Measurements from ENCODE around the gene CNDP1.

Gene CNDP1

GRCh38 chr18:74534981-74535649 is 815 bp downstream of the CNDP1 start:
- DNase-seq (ENCODE audit: insufficient read length, low spot score) (no peak), FAIRE-seq (no peak)
- no peak for TF ChIP-seq CTCF (IDR thresholded peaks at IDR 0.05; ENCODE audit: insufficient read depth, missing control alignments)

- FAIRE-seq (no peak), DNase-seq (ENCODE audit: insufficient read length, low spot score) (no peak)
- no peak for TF ChIP-seq CTCF (IDR thresholded peaks at IDR 0.05; ENCODE audit: insufficient read depth, missing control alignments)
These were observed 5.0 kb downstream of the CNDP1 start for GRCh38 chr18:74539289-74539688.

- FAIRE-seq, result no peak
These were observed 6.5 kb downstream of the CNDP1 start for GRCh38 chr18:74540652-74541421.

GRCh38 chr18:74541703-74542555 is 7.6 kb downstream of the CNDP1 start:
- no peak for DNase-seq (ENCODE audit: insufficient read length, low spot score)
- no peak for TF ChIP-seq CTCF (IDR thresholded peaks at IDR 0.05; ENCODE audit: insufficient read depth, missing control alignments)
- FAIRE-seq, result no peak

More at GRCh38 chr18:74540652-74541421, 6.5 kb downstream of the CNDP1 start:
- TF ChIP-seq CTCF (IDR thresholded peaks at IDR 0.05; ENCODE audit: insufficient read depth, missing control alignments), result no peak
- DNase-seq (ENCODE audit: insufficient read length, low spot score), result no peak

- no peak for FAIRE-seq
These were observed 10.6 kb downstream of the CNDP1 start for GRCh38 chr18:74544898-74545297.

GRCh38 chr18:74546007-74546406 is 11.7 kb downstream of the CNDP1 start:
- no peak for TF ChIP-seq CTCF (IDR thresholded peaks at IDR 0.05; ENCODE audit: insufficient read depth, missing control alignments)
- peak; percentile 25 for FAIRE-seq
- DNase-seq (ENCODE audit: insufficient read length, low spot score), result no peak

More at GRCh38 chr18:74544898-74545297, 10.6 kb downstream of the CNDP1 start:
- TF ChIP-seq CTCF (IDR thresholded peaks at IDR 0.05; ENCODE audit: insufficient read depth, missing control alignments), result no peak
- no peak for DNase-seq (ENCODE audit: insufficient read length, low spot score)

Measured in D721Med (cell line).